Loucy (cell line): ENCODE measurements around the gene CRNKL1.
"Not testable (repeated sequence)": the region's sequence is repeated elsewhere in the genome, so short reads cannot be mapped to it uniquely, and the experiment has no call there.

Experiments
- H2AFZ ChIP-seq: fragments of 200-600 bp; sonication (generic); 2 replicates; pipeline ENCODE4 v1.6.0; 2016; ENCODE audit warnings: antibody characterized with exemption, mild to moderate bottlenecking, low read length, moderate library complexity
- H3F3A ChIP-seq: fragments of 200-600 bp; 2 replicates; pipeline ENCODE4 v1.6.0; 2016; ENCODE audit warnings: antibody characterized with exemption, low read depth, mild to moderate bottlenecking
- H3K27me3 ChIP-seq: fragments of 200-600 bp; sonication (generic); 2 replicates; pipeline ENCODE4 v1.6.1; 2014; ENCODE audit warnings: low read length, mild to moderate bottlenecking; ENCODE audit not compliant: insufficient read depth, poor library complexity, severe bottlenecking
- H3K36me3 ChIP-seq: fragments of 200-600 bp; sonication (generic); 2 replicates; pipeline ENCODE4 v1.6.1; 2016; ENCODE audit warnings: low read length; ENCODE audit not compliant: insufficient read depth
- H3K4me1 ChIP-seq: fragments of 200-600 bp; sonication (generic); 2 replicates; pipeline ENCODE4 v1.5.1; 2014; ENCODE audit warnings: low read length, mild to moderate bottlenecking; ENCODE audit not compliant: insufficient read depth, poor library complexity, severe bottlenecking
- H3K4me2 ChIP-seq: fragments of 200-600 bp; sonication (generic); 2 replicates; pipeline ENCODE4 v1.6.0; 2014; ENCODE audit warnings: antibody characterized with exemption, low read length, low read depth, mild to moderate bottlenecking; ENCODE audit not compliant: poor library complexity, severe bottlenecking
- H3K4me3 ChIP-seq: fragments of 200-600 bp; sonication (generic); 2 replicates; pipeline ENCODE4 v1.5.1; 2014; ENCODE audit warnings: low read length, mild to moderate bottlenecking, mixed read lengths; ENCODE audit not compliant: poor library complexity, severe bottlenecking
- H3K79me2 ChIP-seq: fragments of 200-600 bp; sonication (generic); 2 replicates; pipeline ENCODE4 v1.6.1; 2014; ENCODE audit warnings: low read length; ENCODE audit not compliant: insufficient read depth
- H3K9ac ChIP-seq: fragments of 200-600 bp; sonication (generic); 2 replicates; pipeline ENCODE4 v1.6.0; 2014; ENCODE audit warnings: mild to moderate bottlenecking, low read depth, low read length, moderate library complexity; ENCODE audit not compliant: poor library complexity, severe bottlenecking
- H3K9me2 ChIP-seq: fragments of 200-600 bp; sonication (generic); replicated peaks from 2 replicates; pipeline ENCODE4 v1.6.1; 2016; ENCODE audit warnings: low read depth, low read length, mixed read lengths
- H3K9me3 ChIP-seq: fragments of 200-600 bp; sonication (generic); 2 replicates; pipeline ENCODE4 v1.6.1; 2014; ENCODE audit warnings: mild to moderate bottlenecking, antibody characterized with exemption, low read length, low read depth; ENCODE audit not compliant: insufficient read depth
- H4K20me1 ChIP-seq: fragments of 200-600 bp; sonication (generic); 2 replicates; pipeline ENCODE4 v1.6.0; 2014; ENCODE audit warnings: antibody characterized with exemption, low read length, mild to moderate bottlenecking; ENCODE audit not compliant: insufficient read depth, poor library complexity, severe bottlenecking
- EZH2phosphoT487 ChIP-seq: fragments of 200-600 bp; IDR thresholded peaks from 2 replicates; pipeline ENCODE4 v1.6.1; 2018; ENCODE audit warnings: antibody characterized with exemption, mild to moderate bottlenecking, moderate library complexity, borderline replicate concordance
- TF ChIP-seq, protein P1 (sequence below): fragments of 200-600 bp; sonication (generic); conservative IDR thresholded peaks from 2 replicates; pipeline ENCODE4 v1.5.1; 2014; ENCODE audit warnings: mild to moderate bottlenecking, antibody characterized with exemption, low read length

Gene CRNKL1

DNA sequence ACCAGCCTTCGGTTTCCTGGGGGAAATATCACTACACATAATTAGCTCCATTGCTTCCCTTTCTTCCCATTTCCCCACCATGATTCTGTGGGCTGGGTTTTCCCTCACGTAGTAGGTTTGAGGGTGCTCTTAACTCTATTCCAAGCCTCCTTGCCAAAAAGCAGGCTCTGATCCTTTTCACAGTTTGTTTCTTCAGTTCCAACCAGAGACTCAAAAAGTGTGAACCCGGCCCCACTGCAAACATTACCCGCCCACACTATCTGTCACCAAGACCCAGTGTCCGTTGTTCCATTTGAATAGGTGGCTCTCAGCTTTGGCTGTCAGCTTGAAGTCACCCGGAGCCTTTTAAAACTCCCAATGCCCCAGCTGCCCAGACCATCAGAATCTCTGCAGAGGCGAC is 46.9 kb downstream of the CRNKL1 start:
- TF ChIP-seq, protein P1, sequence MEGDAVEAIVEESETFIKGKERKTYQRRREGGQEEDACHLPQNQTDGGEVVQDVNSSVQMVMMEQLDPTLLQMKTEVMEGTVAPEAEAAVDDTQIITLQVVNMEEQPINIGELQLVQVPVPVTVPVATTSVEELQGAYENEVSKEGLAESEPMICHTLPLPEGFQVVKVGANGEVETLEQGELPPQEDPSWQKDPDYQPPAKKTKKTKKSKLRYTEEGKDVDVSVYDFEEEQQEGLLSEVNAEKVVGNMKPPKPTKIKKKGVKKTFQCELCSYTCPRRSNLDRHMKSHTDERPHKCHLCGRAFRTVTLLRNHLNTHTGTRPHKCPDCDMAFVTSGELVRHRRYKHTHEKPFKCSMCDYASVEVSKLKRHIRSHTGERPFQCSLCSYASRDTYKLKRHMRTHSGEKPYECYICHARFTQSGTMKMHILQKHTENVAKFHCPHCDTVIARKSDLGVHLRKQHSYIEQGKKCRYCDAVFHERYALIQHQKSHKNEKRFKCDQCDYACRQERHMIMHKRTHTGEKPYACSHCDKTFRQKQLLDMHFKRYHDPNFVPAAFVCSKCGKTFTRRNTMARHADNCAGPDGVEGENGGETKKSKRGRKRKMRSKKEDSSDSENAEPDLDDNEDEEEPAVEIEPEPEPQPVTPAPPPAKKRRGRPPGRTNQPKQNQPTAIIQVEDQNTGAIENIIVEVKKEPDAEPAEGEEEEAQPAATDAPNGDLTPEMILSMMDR: no peak
- no peak for TF ChIP-seq EZH2phosphoT487
- no peaks in the 10 kb centered on the region for H3K9me2 ChIP-seq
- H3K79me2 ChIP-seq: no peaks in the 10 kb centered on the region
- H3K4me1 ChIP-seq: no peaks in the 10 kb centered on the region
- H3K4me3 ChIP-seq: no peak overlapping the region
- H4K20me1 ChIP-seq: no peaks in the 10 kb centered on the region
- H3K36me3 ChIP-seq: no peaks in the 10 kb centered on the region
- no peaks in the 10 kb centered on the region for H3K9me3 ChIP-seq
- no peaks in the 10 kb centered on the region for H3F3A ChIP-seq
- H3K4me2 ChIP-seq: no peak overlapping the region
- H3K9ac ChIP-seq: no peak overlapping the region
- no peaks in the 10 kb centered on the region for H3K27me3 ChIP-seq
- H2AFZ ChIP-seq: no peak overlapping the region

GRCh38 chr20:20003955-20004322 is 48.3 kb downstream of the CRNKL1 start:
- not testable (repeated sequence) for H4K20me1 ChIP-seq, H3K79me2 ChIP-seq, H3K9me2 ChIP-seq, H3K9me3 ChIP-seq, H3K27me3 ChIP-seq, H3K4me3 ChIP-seq, H3F3A ChIP-seq, H3K9ac ChIP-seq, H2AFZ ChIP-seq, H3K4me2 ChIP-seq, H3K4me1 ChIP-seq, H3K36me3 ChIP-seq

- no peak overlapping the region for H3K9ac ChIP-seq
- H3K4me2 ChIP-seq: no peak overlapping the region
These were observed 49.0 kb downstream of the CRNKL1 start for GRCh38 chr20:20003031-20003954.

More at GRCh38 chr20:20003031-20003954, 49.0 kb downstream of the CRNKL1 start:
- Histone ChIP-seq H3K4me3 (no peak overlapping the region), H3K79me2 (no peaks in the 10 kb centered on the region), H3K27me3 (no peaks in the 10 kb centered on the region), H3K9me2 (no peaks in the 10 kb centered on the region), H2AFZ (no peak overlapping the region), H3K9me3 (no peaks in the 10 kb centered on the region), H3K36me3 (no peaks in the 10 kb centered on the region), H3F3A (no peaks in the 10 kb centered on the region), H4K20me1 (no peaks in the 10 kb centered on the region), H3K4me1 (no peaks in the 10 kb centered on the region)
- no peak for TF ChIP-seq EZH2phosphoT487
- TF ChIP-seq, protein P1: no peak
